CD14-positive monocyte (primary cell): ENCODE data around the gene ATXN7L1. TPM values are rescaled to one million over a fixed set of nuclear protein-coding genes. Genes with fewer than 3 reads are reported as not detected.

Experiments
- DNase-seq, 3 donors: peaks; one replicate each; pipeline ENCODE4 v3.0.0-alpha.2; 2011 to 2022
- H2AFZ ChIP-seq: 2 replicates; pipeline ENCODE4 v1.6.0; 2012; ENCODE audit warnings: mild to moderate bottlenecking, low read depth, low read length, inconsistent platforms; ENCODE audit not compliant: insufficient read depth, poor library complexity, severe bottlenecking
- H3K27ac ChIP-seq, 2 donors: 1 replicate in 1 of 2; 2 replicates in 1 of 2; pipeline ENCODE4 v1.5.1; 2012 to 2013; ENCODE audit warnings: low read length in 2 of 2, control low read depth in 1 of 2, inconsistent platforms in 1 of 2, low read depth in 1 of 2, mild to moderate bottlenecking in 1 of 2
- H3K27me3 ChIP-seq, 2 donors: one replicate each; pipeline versions ENCODE4 v1.6.0 to v1.6.1; 2011 to 2013; ENCODE audit warnings: low read length in 2 of 2; ENCODE audit not compliant: control insufficient read depth in 2 of 2, insufficient read depth in 2 of 2
- H3K36me3 ChIP-seq, 2 donors: replicated peaks in 1 of 2; 1 replicate in 1 of 2; 2 replicates in 1 of 2; pipeline versions ENCODE4 v1.5.1 to v1.6.1; 2012 to 2013; ENCODE audit warnings: low read length in 2 of 2, control low read depth in 1 of 2, inconsistent platforms in 1 of 2, mild to moderate bottlenecking in 1 of 2; ENCODE audit not compliant: insufficient read depth in 2 of 2, control insufficient read depth in 1 of 2
- H3K4me1 ChIP-seq, 2 donors: 1 replicate in 1 of 2; 2 replicates in 1 of 2; pipeline versions ENCODE4 v1.5.1 to v1.6.1; 2012 to 2013; ENCODE audit warnings: low read length in 2 of 2, control low read depth in 1 of 2, inconsistent platforms in 1 of 2, mild to moderate bottlenecking in 1 of 2, moderate library complexity in 1 of 2; ENCODE audit not compliant: insufficient read depth in 2 of 2, control insufficient read depth in 1 of 2
- H3K4me2 ChIP-seq: replicated peaks from 2 replicates; pipeline ENCODE3; 2012; ENCODE audit warnings: low read length, moderate library complexity, mild to moderate bottlenecking; ENCODE audit not compliant: poor library complexity, severe bottlenecking; ENCODE audit errors: extremely low read depth
- H3K4me3 ChIP-seq, 3 experiments: fragments of 200-600 bp in 1 of 3; sonication (generic) in 1 of 3; replicated peaks in 1 of 3; 1 replicate in 2 of 3; 2 replicates in 1 of 3; pipeline ENCODE4 v1.5.1; 2011 to 2013; ENCODE audit warnings: low read length in 3 of 3, mild to moderate bottlenecking in 3 of 3, control low read depth in 2 of 3, low read depth in 2 of 3, inconsistent platforms in 1 of 3, moderate library complexity in 1 of 3
- H3K79me2 ChIP-seq: 2 replicates; pipeline ENCODE4 v1.6.0; 2012; ENCODE audit warnings: mild to moderate bottlenecking, control low read depth, inconsistent platforms, low read length, moderate library complexity; ENCODE audit not compliant: insufficient read depth
- H3K9ac ChIP-seq: 2 replicates; pipeline ENCODE4 v1.6.0; 2017; ENCODE audit warnings: low read length, mild to moderate bottlenecking; ENCODE audit not compliant: insufficient read depth, poor library complexity, severe bottlenecking
- H3K9me3 ChIP-seq, 2 donors: replicated peaks in 1 of 2; 1 replicate in 1 of 2; 2 replicates in 1 of 2; pipeline versions ENCODE4 v1.5.1 to v1.6.1; 2012 to 2013; ENCODE audit warnings: low read length in 2 of 2, control low read depth in 1 of 2; ENCODE audit not compliant: control insufficient read depth in 1 of 2, insufficient read depth in 1 of 2
- H4K20me1 ChIP-seq: 2 replicates; pipeline ENCODE4 v1.6.0; 2012; ENCODE audit warnings: mild to moderate bottlenecking, low read length, control low read depth, moderate library complexity; ENCODE audit not compliant: insufficient read depth
- H3K27ac Mint-ChIP-seq, 7 donors: one replicate each; pipeline ENCODE4 v1.8.0; 2020; ENCODE audit warnings: mild to moderate bottlenecking in 7 of 7, mixed read lengths in 7 of 7, moderate library complexity in 6 of 7, inconsistent platforms in 2 of 7
- H3K27me3 Mint-ChIP-seq, 3 donors: one replicate each; pipeline ENCODE4 v1.8.0; 2021 to 2022; ENCODE audit warnings: low read depth in 3 of 3, mild to moderate bottlenecking in 3 of 3, mixed read lengths in 3 of 3, moderate library complexity in 3 of 3, inconsistent platforms in 1 of 3
- H3K36me3 Mint-ChIP-seq, 2 donors: one replicate each; pipeline ENCODE4 v1.8.0; 2020; ENCODE audit warnings: mixed read lengths in 2 of 2, inconsistent platforms in 1 of 2, mild to moderate bottlenecking in 1 of 2
- H3K4me1 Mint-ChIP-seq: one replicate; pipeline ENCODE4 v1.8.0; 2020; ENCODE audit warnings: mild to moderate bottlenecking, mixed read lengths
- H3K4me3 Mint-ChIP-seq, 2 donors: one replicate each; pipeline ENCODE4 v1.8.0; 2020; ENCODE audit warnings: mild to moderate bottlenecking in 2 of 2, mixed read lengths in 2 of 2, moderate library complexity in 1 of 2
- H3K9me3 Mint-ChIP-seq, 7 donors: one replicate each; pipeline ENCODE4 v1.8.0; 2020 to 2022; ENCODE audit warnings: mixed read lengths in 7 of 7, mild to moderate bottlenecking in 6 of 7, moderate library complexity in 6 of 7, inconsistent platforms in 2 of 7
- WGBS: methylation state at CpG from one replicate; pipeline ENCODE4 v1.1.5; 2013; ENCODE audit warnings: missing lambda C conversion rate; ENCODE audit not compliant: insufficient coverage; 5-methylcytosine and 5-hydroxymethylcytosine counted together
- intact Hi-C, 2 donors: fragments of 100-400 bp; cut with micrococcal nuclease; formaldehyde crosslinking; loops; one replicate each; pipeline versions ENCODE4 v1.15.0 to v1.15.1; 2023
- polyA plus RNA-seq, 3 donors: library from polyadenylated mRNA; depleted of rRNA in 1 of 3; unstranded in 2 of 3; stranded (reverse) in 1 of 3; fragments of 300-500 nt in 2 of 3; fragments of >200 nt in 1 of 3; fragmentation: Illumina TruSeq in 2 of 3; gene quantifications; 1 replicate in 2 of 3; 2 replicates in 1 of 3; pipeline ENCODE4 v1.2.3, GENCODE V29; 2012 to 2021
- TF ChIP-seq, protein P1 (sequence below): fragments of 200-600 bp; IDR thresholded peaks from one replicate; pipeline ENCODE4 v1.8.0; 2022; ENCODE audit warnings: antibody characterized with exemption, mild to moderate bottlenecking

ATXN7L1 gene
- polyA plus RNA-seq, 3 donors, result 4.5 to 12.2 (median 11.2) TPM

DNA sequence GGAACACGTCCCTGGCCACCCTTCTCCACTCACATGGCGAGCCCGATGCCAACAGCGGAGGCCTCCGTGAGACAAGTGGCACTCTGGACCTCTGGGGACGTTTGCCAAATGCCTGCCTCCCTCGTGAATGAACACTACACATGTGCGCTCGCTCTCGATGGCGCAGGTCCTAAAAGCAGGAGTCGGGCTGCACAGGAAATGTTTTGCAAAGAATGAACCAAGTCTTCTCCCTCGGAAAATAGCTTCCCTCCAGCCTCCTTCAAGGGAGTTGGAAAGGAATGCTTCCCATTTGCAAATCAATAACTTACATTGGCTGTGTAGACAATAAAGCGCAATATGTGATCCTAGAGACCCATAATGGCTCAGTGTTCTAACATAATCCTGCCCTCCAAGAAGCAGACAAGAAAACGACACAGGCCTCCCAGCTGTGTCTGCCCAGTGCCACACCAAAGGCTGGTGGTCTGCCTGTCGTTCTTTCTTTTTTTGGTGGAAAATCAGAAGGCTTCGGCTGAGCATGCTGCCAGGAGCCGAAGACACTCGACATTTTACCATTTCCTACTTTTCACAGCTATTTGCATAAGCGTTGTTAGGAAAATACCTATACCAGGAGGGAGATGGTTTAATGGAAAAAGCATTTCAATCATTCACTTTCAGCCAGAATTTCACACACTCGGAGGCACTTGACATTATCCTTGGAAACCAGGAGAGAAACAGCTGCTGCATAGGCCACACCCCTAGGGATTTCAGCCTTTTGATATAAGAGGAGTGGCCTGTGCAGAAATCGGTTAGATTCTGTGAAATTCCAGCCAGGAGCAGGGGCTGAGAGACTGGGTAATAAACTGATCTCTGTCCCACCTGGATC, 38.4 kb downstream of the ATXN7L1 start:
- Histone ChIP-seq H3K4me2 (no peak overlapping the region), H3K36me3 (no peaks in the 10 kb centered on the region), H4K20me1 (peaks cover 17% of the 10 kb centered on the region), H3K9ac (no peak overlapping the region), H3K27me3 (no peaks in the 10 kb centered on the region), H3K79me2 (no peaks in the 10 kb centered on the region), H3K4me1 (no peaks in the 10 kb centered on the region), H3K9me3 (no peaks in the 10 kb centered on the region), H3K4me3 (no peak overlapping the region), H2AFZ (no peak overlapping the region), H3K27ac (no peak overlapping the region)
- TF ChIP-seq, protein P1, sequence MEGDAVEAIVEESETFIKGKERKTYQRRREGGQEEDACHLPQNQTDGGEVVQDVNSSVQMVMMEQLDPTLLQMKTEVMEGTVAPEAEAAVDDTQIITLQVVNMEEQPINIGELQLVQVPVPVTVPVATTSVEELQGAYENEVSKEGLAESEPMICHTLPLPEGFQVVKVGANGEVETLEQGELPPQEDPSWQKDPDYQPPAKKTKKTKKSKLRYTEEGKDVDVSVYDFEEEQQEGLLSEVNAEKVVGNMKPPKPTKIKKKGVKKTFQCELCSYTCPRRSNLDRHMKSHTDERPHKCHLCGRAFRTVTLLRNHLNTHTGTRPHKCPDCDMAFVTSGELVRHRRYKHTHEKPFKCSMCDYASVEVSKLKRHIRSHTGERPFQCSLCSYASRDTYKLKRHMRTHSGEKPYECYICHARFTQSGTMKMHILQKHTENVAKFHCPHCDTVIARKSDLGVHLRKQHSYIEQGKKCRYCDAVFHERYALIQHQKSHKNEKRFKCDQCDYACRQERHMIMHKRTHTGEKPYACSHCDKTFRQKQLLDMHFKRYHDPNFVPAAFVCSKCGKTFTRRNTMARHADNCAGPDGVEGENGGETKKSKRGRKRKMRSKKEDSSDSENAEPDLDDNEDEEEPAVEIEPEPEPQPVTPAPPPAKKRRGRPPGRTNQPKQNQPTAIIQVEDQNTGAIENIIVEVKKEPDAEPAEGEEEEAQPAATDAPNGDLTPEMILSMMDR, result no peak
- Mint-ChIP-seq H3K27me3 (peaks cover 0 to 2% (median 0%) of the 10 kb centered on the region in 3 donors), H3K36me3 (peaks cover 3 to 8% of the 10 kb centered on the region in 2 donors), H3K9me3 (no peaks in the 10 kb centered on the region), H3K4me1 (peaks cover 10% of the 10 kb centered on the region), H3K27ac (no peak overlapping the region), H3K4me3 (no peak overlapping the region)
- WGBS, result 100% methylated on average over 11 of the region's 22 CpGs
- intact Hi-C loops, result no loop called here
- no peak for DNase-seq

DNA sequence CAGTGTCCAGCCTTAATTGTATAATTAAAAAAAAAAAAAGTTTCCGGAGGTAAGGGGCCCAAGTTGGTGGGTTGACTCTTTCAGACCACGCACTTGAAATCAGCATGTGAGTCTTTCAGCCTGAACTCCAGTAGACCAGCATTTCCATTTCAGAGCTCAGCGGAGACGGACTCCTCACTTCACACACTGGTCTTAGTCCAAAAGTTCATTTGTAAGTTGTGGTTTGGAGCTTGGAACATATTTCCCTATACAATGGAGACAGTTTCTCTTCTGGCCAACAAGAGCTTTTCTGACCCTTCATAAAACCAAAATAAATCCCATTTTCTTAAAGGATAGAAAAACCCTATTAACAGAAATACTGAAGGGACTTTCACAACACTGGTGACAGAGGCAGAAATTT, 41.0 kb downstream of the ATXN7L1 start:
- no peaks in the 10 kb centered on the region for H3K9me3 Mint-ChIP-seq
- peaks cover 0 to 3% (median 0%) of the 10 kb centered on the region in 3 donors for H3K27me3 Mint-ChIP-seq
- no peak overlapping the region for H3K4me2 ChIP-seq
- intact Hi-C loops, result no loop called here
- peaks cover 3% of the 10 kb centered on the region for H3K4me1 Mint-ChIP-seq
- no peaks in the 10 kb centered on the region for H3K27me3 ChIP-seq
- no peak overlapping the region for H3K27ac ChIP-seq
- no peak overlapping the region for H3K27ac Mint-ChIP-seq
- H3K79me2 ChIP-seq, result no peaks in the 10 kb centered on the region
- TF ChIP-seq, protein P1, result no peak
- peaks cover 9% of the 10 kb centered on the region for H4K20me1 ChIP-seq
- H3K9ac ChIP-seq, result no peak overlapping the region
- no peak overlapping the region for H2AFZ ChIP-seq
- H3K36me3 Mint-ChIP-seq, result peaks cover 3 to 5% of the 10 kb centered on the region in 2 donors
- no peak overlapping the region for H3K4me3 Mint-ChIP-seq
- no peaks in the 10 kb centered on the region for H3K9me3 ChIP-seq
- no peaks in the 10 kb centered on the region for H3K4me1 ChIP-seq
- no peak for DNase-seq
- H3K36me3 ChIP-seq, result no peaks in the 10 kb centered on the region
- no CpG with 5 or more reads among the region's 4 CpGs for WGBS
- no peak overlapping the region for H3K4me3 ChIP-seq
